Testis (tissue), 5 donors: ENCODE measurements around the gene INIP. TPM values are rescaled to one million over a fixed set of nuclear protein-coding genes. Genes with fewer than 3 reads are reported as not detected.

Experiments
- DNase-seq: peaks from one replicate; pipeline ENCODE4 v3.0.0-alpha.2; 2019
- H3K27ac ChIP-seq, 2 donors: fragments of 200-600 bp; sonication (generic); one replicate each; pipeline ENCODE4 v1.5.1; 2019
- H3K27me3 ChIP-seq: fragments of 200-600 bp; sonication (generic); one replicate; pipeline ENCODE4 v1.5.1; 2019
- H3K36me3 ChIP-seq: fragments of 200-600 bp; sonication (generic); one replicate; pipeline ENCODE4 v1.5.1; 2017; ENCODE audit warnings: low read depth; ENCODE audit errors: missing control alignments
- H3K4me1 ChIP-seq: fragments of 200-600 bp; sonication (generic); one replicate; pipeline ENCODE4 v1.5.1; 2019
- H3K4me3 ChIP-seq, 2 donors: fragments of 200-600 bp; sonication (generic); one replicate each; pipeline ENCODE4 v1.5.1; 2017 to 2019
- H3K9me3 ChIP-seq: fragments of 200-600 bp; sonication (generic); one replicate; pipeline ENCODE4 v1.5.1; 2017
- POLR2A ChIP-seq: fragments of 450-650 bp; IDR thresholded peaks from one replicate; pipeline ENCODE4 v1.6.1; 2017; ENCODE audit warnings: antibody characterized with exemption, mild to moderate bottlenecking, moderate library complexity
- WGBS, 2 donors: methylation state at CpG; one replicate each; pipeline ENCODE4 v1.1.5; 2018; 5-methylcytosine and 5-hydroxymethylcytosine counted together
- intact Hi-C: fragments of 100-400 bp; cut with DNase I; formaldehyde crosslinking; loops from one replicate; pipeline ENCODE4 v1.15.1; 2023; ENCODE audit warnings: low total_unique reads
- long read RNA-seq, 2 donors: transcript quantifications; one replicate each; lab custom pipeline, GENCODE V29; 2026
- polyA plus RNA-seq: library from polyadenylated mRNA; stranded (reverse); fragments of 350-450 nt; fragmentation: Illumina TruSeq; extraction: RNeasy Lipid Tissue Mini Kit (QIAGEN cat#74804); gene quantifications from one replicate; pipeline ENCODE4 v1.2.3, GENCODE V29; 2014; ENCODE audit warnings: low read depth, low replicate concordance; ENCODE audit not compliant: insufficient read depth
- total RNA-seq, 2 donors: library from RNA; depleted of rRNA; stranded (reverse); fragments of >200 nt; gene quantifications; one replicate each; pipeline ENCODE4 v1.2.3, GENCODE V29; 2016
- TF ChIP-seq, protein P1 (sequence below), 3 experiments: fragments of 450-650 bp in 2 of 3; fragments of 200-600 bp in 1 of 3; sonication (generic) in 1 of 3; IDR thresholded peaks; one replicate each; pipeline ENCODE4 v1.5.1; 2016 to 2019; ENCODE audit warnings: antibody characterized with exemption in 3 of 3, mild to moderate bottlenecking in 2 of 3, moderate library complexity in 1 of 3

The INIP gene, protein sequence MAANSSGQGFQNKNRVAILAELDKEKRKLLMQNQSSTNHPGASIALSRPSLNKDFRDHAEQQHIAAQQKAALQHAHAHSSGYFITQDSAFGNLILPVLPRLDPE
- total RNA-seq (10 to 100 TPM; 18.5 to 21.7 TPM), polyA plus RNA-seq (16.1 TPM)
- long read RNA-seq, donor 1, full-length matches to known transcripts, result 7 of 7 reads
- long read RNA-seq, donor 1, partial matches to known transcripts, result 0 of 7 reads
- long read RNA-seq, donor 1, other reads (novel, unspliced or antisense), result 0 of 7 reads
- long read RNA-seq, donor 2, full-length matches to known transcripts, result 7 of 7 reads
- long read RNA-seq, donor 2, partial matches to known transcripts, result 0 of 7 reads
- long read RNA-seq, donor 2, other reads (novel, unspliced or antisense), result 0 of 7 reads

DNA sequence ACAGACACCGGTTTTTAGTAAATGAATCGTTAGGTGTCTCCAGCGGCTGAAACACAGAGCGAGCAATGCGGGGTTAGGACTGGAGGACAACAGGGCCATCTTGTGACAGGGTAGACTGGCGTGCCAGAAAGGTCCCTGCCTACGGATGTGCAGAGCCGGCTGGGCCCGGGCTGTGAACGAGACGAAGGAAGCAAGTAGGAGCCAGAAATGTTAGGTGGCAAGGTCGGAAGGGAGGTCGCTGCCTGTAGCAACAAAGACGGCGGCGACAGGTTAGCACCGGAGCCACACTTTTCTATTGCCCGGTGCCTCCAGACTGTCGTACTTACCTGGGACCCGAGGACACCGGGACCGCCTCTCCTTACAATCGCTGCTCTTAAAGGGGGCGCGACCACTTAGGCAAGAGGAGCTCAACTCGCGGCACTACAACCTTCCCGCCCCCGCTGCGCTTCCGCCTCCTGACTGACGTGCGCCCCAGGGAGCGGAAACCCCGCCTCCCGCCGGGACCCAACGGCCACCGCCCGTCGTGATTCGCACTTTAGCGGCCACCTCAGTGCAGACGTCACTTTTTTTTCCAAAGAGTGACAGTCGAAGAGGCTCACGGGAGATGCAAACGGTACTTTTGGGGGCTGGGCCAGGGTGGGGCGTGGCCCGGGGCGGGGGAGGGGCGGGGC lies at the start of gene INIP:
Gene INIP, minus strand, starts transcription at position 457 of the 671 bp plus-strand sequence. CDS start 1,632 bp downstream, outside the sequence.
- peak; percentile 97 for DNase-seq
- 0 to 1% methylated on average over 33 to 50 of the region's 51 CpGs for WGBS, 2 donors
- Histone ChIP-seq H3K4me3 (peak within 1 kb of the TSS; percentile 84 to 85), H3K4me1 (no peaks in the 10 kb centered on the region), H3K9me3 (no peaks in the 10 kb centered on the region), H3K36me3 (no peaks in the 10 kb centered on the region), H3K27ac (peak within 1 kb of the TSS; percentile 82 to 91), H3K27me3 (no peaks in the 10 kb centered on the region)
- TF ChIP-seq, protein P1, sequence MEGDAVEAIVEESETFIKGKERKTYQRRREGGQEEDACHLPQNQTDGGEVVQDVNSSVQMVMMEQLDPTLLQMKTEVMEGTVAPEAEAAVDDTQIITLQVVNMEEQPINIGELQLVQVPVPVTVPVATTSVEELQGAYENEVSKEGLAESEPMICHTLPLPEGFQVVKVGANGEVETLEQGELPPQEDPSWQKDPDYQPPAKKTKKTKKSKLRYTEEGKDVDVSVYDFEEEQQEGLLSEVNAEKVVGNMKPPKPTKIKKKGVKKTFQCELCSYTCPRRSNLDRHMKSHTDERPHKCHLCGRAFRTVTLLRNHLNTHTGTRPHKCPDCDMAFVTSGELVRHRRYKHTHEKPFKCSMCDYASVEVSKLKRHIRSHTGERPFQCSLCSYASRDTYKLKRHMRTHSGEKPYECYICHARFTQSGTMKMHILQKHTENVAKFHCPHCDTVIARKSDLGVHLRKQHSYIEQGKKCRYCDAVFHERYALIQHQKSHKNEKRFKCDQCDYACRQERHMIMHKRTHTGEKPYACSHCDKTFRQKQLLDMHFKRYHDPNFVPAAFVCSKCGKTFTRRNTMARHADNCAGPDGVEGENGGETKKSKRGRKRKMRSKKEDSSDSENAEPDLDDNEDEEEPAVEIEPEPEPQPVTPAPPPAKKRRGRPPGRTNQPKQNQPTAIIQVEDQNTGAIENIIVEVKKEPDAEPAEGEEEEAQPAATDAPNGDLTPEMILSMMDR (IDR thresholded peaks at IDR 0.05), result no peak
- peak; percentile 52 for TF ChIP-seq POLR2A
- intact Hi-C loops, result no loop called here

DNA sequence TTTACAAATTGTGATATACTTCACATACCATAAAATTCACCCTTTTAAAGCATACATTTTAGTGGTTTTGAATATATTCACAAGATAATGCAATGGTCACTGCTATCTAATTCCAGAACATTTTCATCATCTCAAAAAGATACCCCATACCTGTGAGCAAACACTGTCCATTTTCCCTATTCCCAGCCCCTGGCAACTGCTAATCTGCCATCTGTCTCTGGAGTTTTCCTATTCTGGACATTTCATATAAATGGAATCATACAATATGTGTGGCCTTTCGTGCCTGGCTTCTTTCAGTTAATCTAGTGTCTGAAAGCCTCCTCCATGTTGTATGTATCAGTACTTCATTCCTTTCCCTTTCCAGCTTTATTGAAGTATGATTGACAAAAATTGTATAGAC lies 47.4 kb upstream of the INIP start:
- WGBS, 2 donors, result 40 to 77% methylated on average over 1 of the region's 1 CpG
- H3K27ac ChIP-seq, result no peak overlapping the region
- H3K27me3 ChIP-seq, result no peaks in the 10 kb centered on the region
- no peaks in the 10 kb centered on the region for H3K36me3 ChIP-seq
- peaks cover 6% of the 10 kb centered on the region for H3K4me1 ChIP-seq
- no peak for DNase-seq
- intact Hi-C loops, result no loop called here
- H3K9me3 ChIP-seq, result no peaks in the 10 kb centered on the region
- no peak overlapping the region for H3K4me3 ChIP-seq
- TF ChIP-seq POLR2A, result no peak
- TF ChIP-seq, protein P1 (IDR thresholded peaks at IDR 0.05), result no peak

DNA sequence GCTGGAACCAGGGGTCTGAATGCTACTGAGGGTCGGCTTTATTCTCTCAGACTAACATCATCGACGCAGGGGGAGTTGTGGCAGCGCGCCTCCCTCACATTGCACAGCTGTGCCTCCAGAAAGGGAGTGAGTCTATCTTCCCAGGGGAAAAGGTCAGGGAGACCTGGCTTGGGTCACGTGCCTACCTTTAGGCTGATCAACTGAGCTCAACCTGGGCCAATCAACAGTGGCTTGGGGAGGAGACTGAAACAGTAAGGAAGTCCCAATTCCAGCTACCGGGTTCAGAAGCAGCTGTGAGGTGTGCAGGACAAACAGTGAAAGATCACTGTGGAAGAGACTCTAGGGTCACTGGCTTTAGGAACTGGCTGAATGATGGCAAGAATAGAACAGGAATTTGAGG lies 46.9 kb upstream of the INIP start:
- intact Hi-C loops, result no loop called here
- peak; percentile 70 for DNase-seq
- no peak overlapping the region for H3K4me3 ChIP-seq
- peak overlapping the region in 1 of 2 donors; percentile 39 for H3K27ac ChIP-seq
- WGBS, 2 donors, result 42 to 59% methylated on average over 7 of the region's 7 CpGs
- no peak for TF ChIP-seq POLR2A
- TF ChIP-seq, protein P1 (IDR thresholded peaks at IDR 0.05), result no peak
- H3K4me1 ChIP-seq, result peaks cover 6% of the 10 kb centered on the region
- H3K27me3 ChIP-seq, result no peaks in the 10 kb centered on the region
- H3K36me3 ChIP-seq, result no peaks in the 10 kb centered on the region
- H3K9me3 ChIP-seq, result no peaks in the 10 kb centered on the region

DNA sequence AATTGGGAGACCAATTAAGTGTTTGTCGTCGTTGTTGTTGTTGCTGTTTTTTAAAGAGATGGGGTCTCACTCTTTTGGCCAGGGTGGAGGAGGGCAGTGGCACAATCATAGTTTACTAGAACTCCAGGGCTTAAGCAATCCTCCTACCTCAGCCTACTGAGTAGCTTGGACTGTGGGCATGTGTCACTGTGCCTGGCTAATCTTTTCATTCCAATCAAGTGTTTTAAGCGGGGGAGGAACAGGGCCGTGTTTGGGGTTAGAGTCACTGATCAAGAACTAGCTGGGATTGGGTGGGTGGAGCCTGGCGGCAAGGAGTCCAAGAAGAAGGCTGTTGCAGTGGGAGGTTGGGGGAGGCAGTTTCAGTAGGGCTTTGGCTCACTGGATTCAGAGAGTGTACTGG lies 46.4 kb upstream of the INIP start:
- H3K27ac ChIP-seq, result peak overlapping the region in 1 of 2 donors; percentile 39
- intact Hi-C loops, result no loop called here
- no peak overlapping the region for H3K4me3 ChIP-seq

More for the DNA sequence above, 46.4 kb upstream of the INIP start:
- H3K9me3 ChIP-seq, result no peaks in the 10 kb centered on the region
- H3K4me1 ChIP-seq, result peaks cover 6% of the 10 kb centered on the region
- DNase-seq, result peak; percentile 74
- WGBS, 2 donors, result 59 to 79% methylated on average over 5 of the region's 5 CpGs
- no peak for TF ChIP-seq POLR2A
- TF ChIP-seq, protein P1 (IDR thresholded peaks at IDR 0.05), result no peak
- no peaks in the 10 kb centered on the region for H3K36me3 ChIP-seq
- H3K27me3 ChIP-seq, result no peaks in the 10 kb centered on the region
